ENCODE results near the gene ALPP.
A peak's percentile ranks its signal among the peaks of the same experiment; 100 is the strongest.
"Not testable (repeated sequence)": the region's sequence is repeated elsewhere in the genome, so short reads cannot be mapped to it uniquely, and the experiment has no call there.

The ALPP gene

DNA sequence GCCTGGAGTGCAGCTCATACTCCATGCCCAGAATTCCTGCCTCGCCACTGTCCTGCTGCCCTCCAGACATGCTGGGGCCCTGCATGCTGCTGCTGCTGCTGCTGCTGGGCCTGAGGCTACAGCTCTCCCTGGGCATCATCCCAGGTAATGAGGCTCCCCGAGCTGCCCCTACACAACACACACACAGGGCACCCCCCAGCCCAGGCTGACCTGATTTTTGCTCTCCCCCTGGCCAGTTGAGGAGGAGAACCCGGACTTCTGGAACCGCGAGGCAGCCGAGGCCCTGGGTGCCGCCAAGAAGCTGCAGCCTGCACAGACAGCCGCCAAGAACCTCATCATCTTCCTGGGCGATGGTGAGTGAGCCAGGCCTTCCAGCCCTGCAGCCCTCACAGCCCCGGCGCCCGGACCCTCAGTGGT is at the start of gene ALPP:
Gene ALPP (plus strand): TSS at position 17 of the 417 bp plus-strand sequence. CDS start 52 bp downstream, at position 69.
- not testable (repeated sequence) for H3K4me3 ChIP-seq (ENCODE audit: low read depth, low read length)

DNA sequence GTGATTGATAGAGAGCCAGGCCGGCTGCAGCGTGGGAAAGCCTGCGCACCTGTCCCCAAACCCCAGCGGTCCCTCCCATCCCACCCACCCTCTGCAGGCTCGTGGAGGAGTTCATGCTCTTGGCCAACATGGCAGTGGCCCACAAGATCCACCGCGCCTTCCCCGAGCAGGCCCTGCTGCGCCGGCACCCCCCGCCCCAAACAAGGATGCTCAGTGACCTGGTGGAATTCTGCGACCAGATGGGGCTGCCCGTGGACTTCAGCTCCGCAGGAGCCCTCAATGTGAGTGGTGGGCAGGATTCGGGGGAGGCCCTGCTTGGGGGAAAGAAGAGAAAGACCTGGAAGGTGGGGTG is 48.9 kb upstream of the ALPP start:
- TF ChIP-seq, protein P1, sequence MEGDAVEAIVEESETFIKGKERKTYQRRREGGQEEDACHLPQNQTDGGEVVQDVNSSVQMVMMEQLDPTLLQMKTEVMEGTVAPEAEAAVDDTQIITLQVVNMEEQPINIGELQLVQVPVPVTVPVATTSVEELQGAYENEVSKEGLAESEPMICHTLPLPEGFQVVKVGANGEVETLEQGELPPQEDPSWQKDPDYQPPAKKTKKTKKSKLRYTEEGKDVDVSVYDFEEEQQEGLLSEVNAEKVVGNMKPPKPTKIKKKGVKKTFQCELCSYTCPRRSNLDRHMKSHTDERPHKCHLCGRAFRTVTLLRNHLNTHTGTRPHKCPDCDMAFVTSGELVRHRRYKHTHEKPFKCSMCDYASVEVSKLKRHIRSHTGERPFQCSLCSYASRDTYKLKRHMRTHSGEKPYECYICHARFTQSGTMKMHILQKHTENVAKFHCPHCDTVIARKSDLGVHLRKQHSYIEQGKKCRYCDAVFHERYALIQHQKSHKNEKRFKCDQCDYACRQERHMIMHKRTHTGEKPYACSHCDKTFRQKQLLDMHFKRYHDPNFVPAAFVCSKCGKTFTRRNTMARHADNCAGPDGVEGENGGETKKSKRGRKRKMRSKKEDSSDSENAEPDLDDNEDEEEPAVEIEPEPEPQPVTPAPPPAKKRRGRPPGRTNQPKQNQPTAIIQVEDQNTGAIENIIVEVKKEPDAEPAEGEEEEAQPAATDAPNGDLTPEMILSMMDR (IDR thresholded peaks at IDR 0.05; ENCODE audit: borderline replicate concordance, insufficient read depth, low read depth, low read length) = no peak
- H3K4me3 ChIP-seq (ENCODE audit: low read depth, low read length) = no peak overlapping the region

DNA sequence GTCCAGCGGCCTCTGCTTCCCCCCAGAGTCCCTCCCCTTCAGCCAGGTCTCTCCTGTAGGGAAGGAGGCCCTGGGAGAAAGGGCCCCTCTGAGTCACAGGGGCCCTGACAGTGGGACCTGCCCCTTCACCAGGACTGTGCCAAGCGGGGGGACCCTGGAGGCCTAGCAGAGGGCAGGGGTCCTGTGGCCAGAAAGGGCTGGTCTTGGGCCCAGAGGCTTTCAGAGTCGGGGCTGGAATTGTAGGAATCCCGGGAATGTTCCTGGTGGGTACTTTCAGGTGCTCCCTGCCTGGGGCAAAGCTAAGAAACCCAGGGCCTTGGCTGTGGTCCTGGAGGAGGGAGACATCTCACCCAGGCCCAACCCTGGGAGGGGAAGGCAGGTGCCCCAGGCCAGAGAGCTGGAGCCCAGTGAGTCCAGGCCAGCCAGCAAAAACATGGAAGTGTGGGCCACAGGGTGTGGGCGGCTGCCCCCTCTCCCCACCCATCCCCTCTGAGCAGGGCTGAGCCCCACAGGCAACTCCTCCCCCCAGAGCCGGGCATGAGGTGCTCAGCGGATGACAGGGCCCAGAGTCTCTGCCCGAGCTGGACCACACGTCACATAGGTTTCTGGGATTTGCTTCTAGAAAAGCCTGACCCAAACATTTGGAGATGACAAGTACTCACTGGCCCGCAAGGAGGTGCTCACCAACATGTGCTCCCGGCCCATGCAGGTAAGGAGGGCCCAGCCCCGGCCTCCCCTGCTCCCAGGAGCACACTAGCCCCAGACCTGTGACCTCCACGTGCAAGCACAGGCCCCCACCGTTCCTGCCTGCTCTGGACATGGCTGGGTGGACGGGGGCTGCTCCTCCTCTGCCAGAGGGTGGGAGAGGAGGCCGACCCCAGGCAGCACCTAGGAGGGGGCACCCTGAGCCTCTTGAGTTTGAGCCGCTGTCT is 48.2 kb upstream of the ALPP start:
- H3K4me3 ChIP-seq (ENCODE audit: low read depth, low read length) = no peak overlapping the region
- TF ChIP-seq, protein P1 (IDR thresholded peaks at IDR 0.05; ENCODE audit: borderline replicate concordance, insufficient read depth, low read depth, low read length) = no peak

DNA sequence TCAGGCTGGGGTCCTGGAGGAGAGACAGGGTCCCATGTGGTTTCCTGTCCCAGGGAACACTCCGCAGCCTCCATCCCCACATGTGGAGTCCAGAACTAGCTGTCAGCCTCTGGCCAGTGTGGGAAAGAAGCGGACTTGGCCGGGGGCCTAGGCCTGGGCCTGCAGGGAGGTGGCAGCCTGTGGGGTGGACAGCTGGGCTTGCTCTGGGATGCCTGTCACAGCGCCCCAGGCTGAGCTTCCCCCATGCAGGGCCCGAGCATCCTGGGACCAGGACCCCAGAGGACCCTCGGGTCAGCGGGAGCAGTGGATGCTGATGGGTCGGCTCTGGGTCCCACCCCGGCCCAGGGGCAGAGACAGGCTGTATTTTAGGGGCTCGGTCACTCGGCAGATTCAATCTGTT is 47.5 kb upstream of the ALPP start:
- H3K4me3 ChIP-seq (ENCODE audit: low read depth, low read length) = not testable (repeated sequence)

DNA sequence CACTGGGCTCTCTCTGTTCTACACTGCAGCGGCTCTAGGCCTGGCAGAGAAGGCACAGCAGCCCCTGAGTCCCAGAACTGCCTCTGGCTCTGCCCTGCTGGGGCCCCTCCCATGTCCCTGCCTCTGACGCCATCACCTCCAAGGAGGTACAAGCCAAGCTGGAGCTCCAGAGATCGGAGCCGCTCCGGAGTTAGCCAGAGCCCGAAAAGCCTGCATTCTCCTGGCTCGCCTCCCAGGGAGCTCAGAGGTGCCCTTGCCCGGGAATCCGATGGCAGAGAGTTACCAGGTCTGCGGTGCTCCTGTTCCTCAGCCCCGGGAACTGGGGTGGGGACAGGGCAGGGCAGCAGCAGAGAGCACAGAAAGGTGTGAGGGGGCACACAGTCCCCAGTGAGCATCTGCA is 46.9 kb upstream of the ALPP start:
- H3K4me3 ChIP-seq (ENCODE audit: low read depth, low read length) = not testable (repeated sequence)

DNA sequence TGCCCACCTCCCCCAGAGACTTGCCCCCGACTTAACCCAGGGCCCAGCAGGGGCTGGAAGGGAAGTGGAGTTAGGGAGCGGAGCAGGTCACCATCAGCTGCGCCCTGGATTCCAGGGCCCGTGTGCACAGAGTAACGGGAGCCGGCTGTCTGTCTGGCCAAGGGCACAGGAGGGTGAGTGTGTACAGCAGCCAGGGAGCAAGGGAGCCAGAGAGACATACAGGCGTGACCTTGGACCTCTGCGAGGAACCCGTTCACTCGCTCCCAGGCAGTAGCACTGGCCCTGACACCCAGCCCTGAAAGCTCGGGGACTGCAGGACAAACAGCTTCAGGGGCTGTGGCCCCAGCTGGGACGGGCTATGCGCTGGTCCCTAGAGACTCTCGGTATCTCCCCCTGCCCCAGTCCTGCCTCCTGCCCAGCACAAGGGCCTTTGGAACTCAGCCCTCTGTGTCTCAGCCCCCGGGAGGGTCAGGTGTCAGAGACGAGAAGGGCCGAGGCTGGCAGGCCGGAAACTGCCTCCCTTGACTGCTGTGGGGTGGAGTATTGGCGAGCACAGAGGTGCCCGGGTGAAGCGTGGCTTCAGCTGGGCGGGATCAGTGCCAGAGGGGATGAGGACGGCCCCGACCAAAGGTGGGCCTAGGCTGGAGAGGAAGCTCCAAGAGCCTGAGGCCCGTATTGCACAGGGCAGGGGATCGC is 46.2 kb upstream of the ALPP start:
- H3K4me3 ChIP-seq (ENCODE audit: low read depth, low read length) = not testable (repeated sequence)

DNA sequence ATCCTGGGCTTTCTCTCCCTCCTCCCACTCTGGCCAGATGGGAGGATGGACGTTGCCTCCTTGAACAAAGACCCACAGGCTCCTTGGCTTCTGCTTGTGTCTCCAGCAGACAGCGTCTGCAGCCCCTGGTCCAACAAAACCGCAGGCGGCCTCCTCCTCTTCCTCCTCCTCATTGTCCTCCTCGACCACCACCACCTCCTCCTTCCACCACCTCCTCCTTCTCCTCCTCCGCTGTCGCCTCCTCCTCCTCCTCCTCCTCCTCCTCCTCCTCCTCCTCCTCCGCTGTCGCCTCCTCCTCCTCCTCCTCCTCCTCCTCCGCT is 45.7 kb upstream of the ALPP start:
- no peak overlapping the region for H3K4me3 ChIP-seq (ENCODE audit: low read depth, low read length)
- TF ChIP-seq, protein P1 (IDR thresholded peaks at IDR 0.05; ENCODE audit: borderline replicate concordance, insufficient read depth, low read depth, low read length) = no peak

DNA sequence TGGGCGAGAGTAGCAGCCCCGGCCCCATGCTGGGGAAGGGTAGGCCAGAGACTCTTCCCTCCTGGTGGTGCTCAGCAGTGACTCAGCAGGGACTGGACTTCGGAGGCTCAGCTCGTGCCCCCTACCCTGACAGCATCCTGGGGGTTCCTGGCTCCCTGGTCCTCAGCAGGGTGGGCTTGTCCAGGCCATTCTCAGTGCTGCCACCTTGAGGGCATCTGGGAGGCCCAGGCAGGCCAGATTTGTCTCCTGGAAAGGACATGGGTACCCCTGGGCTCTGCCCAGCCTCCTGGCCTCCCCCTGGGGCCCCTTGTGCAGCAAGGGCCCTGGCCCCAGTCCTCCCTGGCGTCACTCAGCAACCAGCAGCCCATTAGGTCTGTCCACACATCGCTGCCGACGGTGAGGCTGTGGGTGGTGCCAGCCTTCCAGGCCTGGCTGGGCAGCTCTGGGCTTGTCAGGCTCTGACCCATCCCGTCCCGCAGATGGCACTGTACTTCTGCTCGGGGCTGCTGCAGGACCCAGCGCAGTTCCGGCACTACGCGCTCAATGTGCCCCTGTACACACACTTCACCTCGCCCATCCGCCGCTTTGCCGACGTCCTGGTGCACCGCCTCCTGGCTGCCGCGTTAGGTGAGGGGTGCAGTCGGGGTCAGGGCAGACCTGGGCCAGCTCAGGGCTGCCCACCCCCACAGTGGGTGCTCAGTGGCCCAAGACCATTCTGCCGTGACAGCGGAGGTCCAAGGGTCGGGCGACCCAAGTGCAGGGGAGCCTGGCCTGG is 45.0 kb upstream of the ALPP start:
- no peak overlapping the region for H3K4me3 ChIP-seq (ENCODE audit: low read depth, low read length)
- TF ChIP-seq, protein P1 (IDR thresholded peaks at IDR 0.05; ENCODE audit: borderline replicate concordance, insufficient read depth, low read depth, low read length) = peak; percentile 62

DNA sequence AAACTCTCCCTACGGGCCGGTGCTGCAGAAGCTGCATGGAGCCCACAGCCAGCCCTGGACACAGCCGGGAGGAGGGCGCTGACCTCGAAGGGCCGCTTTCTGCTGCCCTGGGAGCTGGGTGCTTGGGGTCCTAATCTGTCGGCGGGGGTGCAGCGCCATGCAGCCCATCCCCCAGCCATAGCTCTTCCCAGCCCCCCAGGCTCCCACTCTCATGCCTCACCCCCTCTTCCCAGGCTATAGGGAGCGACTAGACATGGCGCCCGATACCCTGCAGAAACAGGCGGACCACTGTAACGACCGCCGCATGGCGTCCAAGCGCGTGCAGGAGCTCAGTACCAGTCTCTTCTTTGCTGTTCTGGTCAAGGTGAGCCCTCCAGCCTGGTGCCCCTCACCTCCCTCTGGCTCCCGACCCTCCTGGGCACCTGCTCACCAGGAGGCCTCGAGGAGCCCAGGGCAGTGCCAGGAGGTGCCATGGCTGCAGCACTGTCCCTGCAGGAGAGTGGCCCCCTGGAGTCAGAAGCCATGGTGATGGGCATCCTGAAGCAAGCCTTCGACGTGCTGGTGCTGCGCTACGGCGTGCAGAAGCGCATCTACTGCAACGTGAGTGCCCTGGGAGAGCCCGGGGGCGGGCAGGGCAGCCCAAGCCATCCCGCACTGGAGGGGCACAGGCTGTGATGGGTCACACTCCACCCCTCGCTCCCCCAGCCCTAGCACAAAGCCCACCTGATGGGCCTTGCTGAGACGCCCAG is 44.2 kb upstream of the ALPP start:
- H3K4me3 ChIP-seq (ENCODE audit: low read depth, low read length) = not testable (repeated sequence)

DNA sequence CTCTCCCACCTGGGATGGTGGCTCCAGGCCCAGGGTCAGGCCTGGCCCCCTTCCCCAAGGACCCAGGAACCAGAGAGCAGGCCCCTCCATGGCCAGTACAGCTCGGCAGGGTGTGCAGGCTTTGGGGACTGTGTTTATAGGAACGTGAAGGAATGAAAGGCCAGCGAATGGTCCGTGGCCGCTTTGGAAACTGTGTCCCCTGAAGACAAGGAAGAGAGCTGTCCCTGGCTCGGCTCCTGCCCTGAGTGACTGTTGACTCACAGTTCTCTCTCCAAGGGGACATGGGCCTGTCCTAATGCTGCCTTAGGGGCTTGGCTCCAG is 43.7 kb upstream of the ALPP start:
- H3K4me3 ChIP-seq (ENCODE audit: low read depth, low read length) = not testable (repeated sequence)

All from GM12875 (cell line).